ENCODE data around the gene TMCC2. TPM values are rescaled to one million over a fixed set of nuclear protein-coding genes. Genes with fewer than 3 reads are reported as not detected.

Gene TMCC2
- total and polyA plus RNA-seq, 7 donors, result 0.66 to 21.4 (median 6.5) TPM

- 75% methylated on average over 7 of the region's 7 CpGs for WGBS, 3 donors
- TF ChIP-seq CTCF (IDR thresholded peaks at IDR 0.05), result no peak
- no peaks in the 10 kb centered on the region for H3K27me3 ChIP-seq (ENCODE audit: insufficient read depth in 3 of 3, low read length in 2 of 3)
- H3K9me3 ChIP-seq, result no peaks in the 10 kb centered on the region
- peaks cover 19% of the 10 kb centered on the region for H3K4me1 ChIP-seq
- H3K36me3 ChIP-seq (ENCODE audit: insufficient read depth in 1 of 2, low read depth in 1 of 2), result no peaks in the 10 kb centered on the region
- DNase-seq (peak; percentile 91 to 95), ATAC-seq (peak; percentile 99)
- peak overlapping the region; percentile 72 for H3K27ac ChIP-seq
- intact Hi-C loops (cut with DNase I), result no loop called here
- no peak overlapping the region for H3K4me3 ChIP-seq
Measured at GRCh38 chr1:205284420-205285144, 56.8 kb downstream of the TMCC2 start.

- Histone ChIP-seq H3K9me3 (no peaks in the 10 kb centered on the region), H3K27me3 (ENCODE audit: insufficient read depth in 3 of 3, low read length in 2 of 3) (no peaks in the 10 kb centered on the region), H3K4me1 (peaks cover 19% of the 10 kb centered on the region), H3K4me3 (no peak overlapping the region), H3K36me3 (ENCODE audit: insufficient read depth in 1 of 2, low read depth in 1 of 2) (no peaks in the 10 kb centered on the region), H3K27ac (peak overlapping the region; percentile 72)
- no peak for ATAC-seq
- intact Hi-C loops (cut with DNase I), result no loop called here
- TF ChIP-seq CTCF (IDR thresholded peaks at IDR 0.05), result no peak
- DNase-seq, result no peak
- WGBS, 3 donors, result 63 to 79% (median 64%) methylated on average over 12 of the region's 12 CpGs
Measured at GRCh38 chr1:205285381-205286101, 57.8 kb downstream of the TMCC2 start.

- intact Hi-C loops (cut with DNase I), result no loop called here
- H3K27ac ChIP-seq, result no peak overlapping the region
- no peak for ATAC-seq
- H3K9me3 ChIP-seq, result no peaks in the 10 kb centered on the region
- TF ChIP-seq CTCF (IDR thresholded peaks at IDR 0.05), result no peak
- WGBS, 3 donors, result 89 to 96% (median 91%) methylated on average over 9 of the region's 9 CpGs
- H3K4me3 ChIP-seq, result no peak overlapping the region
- H3K27me3 ChIP-seq (ENCODE audit: insufficient read depth in 3 of 3, low read length in 2 of 3), result no peaks in the 10 kb centered on the region
- H3K4me1 ChIP-seq, result peaks cover 19% of the 10 kb centered on the region
- no peak for DNase-seq
- no peaks in the 10 kb centered on the region for H3K36me3 ChIP-seq (ENCODE audit: insufficient read depth in 1 of 2, low read depth in 1 of 2)
Measured at GRCh38 chr1:205286335-205286950, 58.7 kb downstream of the TMCC2 start.

- Histone ChIP-seq H3K27me3 (ENCODE audit: insufficient read depth in 3 of 3, low read length in 2 of 3) (no peaks in the 10 kb centered on the region), H3K9me3 (no peaks in the 10 kb centered on the region), H3K27ac (no peak overlapping the region), H3K4me1 (peaks cover 19% of the 10 kb centered on the region), H3K36me3 (ENCODE audit: insufficient read depth in 1 of 2, low read depth in 1 of 2) (no peaks in the 10 kb centered on the region), H3K4me3 (no peak overlapping the region)
- 85 to 97% (median 93%) methylated on average over 3 of the region's 3 CpGs for WGBS, 3 donors
- ATAC-seq (no peak), DNase-seq (no peak)
- intact Hi-C loops (cut with DNase I), result no loop called here
- no peak for TF ChIP-seq CTCF (IDR thresholded peaks at IDR 0.05)
Measured at GRCh38 chr1:205287076-205287475, 59.3 kb downstream of the TMCC2 start.
